HEK293 (cell line): Measurements from ENCODE around the gene ZNF189.

Experiments used
- CTCF ChIA-PET: fragments of 350-600 bp; formaldehyde crosslinking; extraction: SDS; loops from one replicate; lab custom pipeline; 2021; ENCODE audit warnings: antibody characterized with exemption; lab: Yijun Ruan, JAX
- POLR2A ChIA-PET: fragments of 300-600 bp; formaldehyde crosslinking; extraction: SDS; loops from one replicate; lab custom pipeline; 2020; ENCODE audit warnings: antibody characterized with exemption, inconsistent platforms; lab: Yijun Ruan, JAX
- H3K27ac ChIP-seq: fragments of 200-500 bp; sonication (Bioruptor generic); 2 replicates; pipeline ENCODE4 v1.5.1; 2014; ENCODE audit warnings: low read depth, low read length, control low read depth, inconsistent platforms; ENCODE audit errors: extremely low read depth
- H3K36me3 ChIP-seq, 2 experiments: fragments of 200-500 bp in 1 of 2; sonication (Bioruptor generic) in 1 of 2; 1 replicate in 1 of 2; 2 replicates in 1 of 2; pipeline ENCODE4 v1.5.1; 2014 to 2017; ENCODE audit warnings: inconsistent platforms in 2 of 2, low read length in 2 of 2; ENCODE audit not compliant: control insufficient read depth in 2 of 2, insufficient read depth in 1 of 2
- H3K4me1 ChIP-seq: fragments of 200-500 bp; sonication (Bioruptor generic); 2 replicates; pipeline ENCODE4 v1.5.1; 2014; ENCODE audit warnings: mild to moderate bottlenecking, low read length, inconsistent platforms; ENCODE audit not compliant: control insufficient read depth, insufficient read depth
- H3K4me3 ChIP-seq: 2 replicates; pipeline ENCODE4 v1.5.1; 2011; ENCODE audit warnings: low read depth, mild to moderate bottlenecking, control low read depth, low read length, moderate library complexity
- H3K9me3 ChIP-seq: fragments of 200-500 bp; sonication (Bioruptor generic); 2 replicates; pipeline ENCODE4 v1.5.1; 2014; ENCODE audit warnings: low read depth, low read length, inconsistent platforms; ENCODE audit not compliant: control insufficient read depth, insufficient read depth
- SETDB1 ChIP-seq: IDR thresholded peaks from one replicate; pipeline ENCODE4 v1.6.1; 2017; ENCODE audit warnings: mild to moderate bottlenecking, low read length, moderate library complexity, mixed read lengths; ENCODE audit not compliant: insufficient read length
- ZBTB21 ChIP-seq: fragments of 450-650 bp; formaldehyde crosslinking; IDR thresholded peaks from 2 replicates; pipeline ENCODE4 v1.5.1; 2017; ENCODE audit warnings: missing biosample characterization, missing genetic modification characterization
- ZFP37 ChIP-seq: fragments of 450-650 bp; formaldehyde crosslinking; IDR thresholded peaks from 2 replicates; pipeline ENCODE4 v1.5.1; 2016; ENCODE audit warnings: missing biosample characterization, missing genetic modification characterization
- ZNF184 ChIP-seq: fragments of 450-650 bp; IDR thresholded peaks from 2 replicates; pipeline ENCODE4 v1.5.1; 2018; ENCODE audit warnings: missing biosample characterization, mild to moderate bottlenecking, missing genetic modification characterization
- ZNF214 ChIP-seq: fragments of 450-650 bp; formaldehyde crosslinking; IDR thresholded peaks from 2 replicates; pipeline ENCODE4 v1.5.1; 2017; ENCODE audit warnings: missing biosample characterization, mild to moderate bottlenecking, missing genetic modification characterization, borderline replicate concordance
- ZNF280D ChIP-seq: fragments of 450-650 bp; formaldehyde crosslinking; IDR thresholded peaks from 2 replicates; pipeline ENCODE4 v1.5.1; 2016; ENCODE audit warnings: missing biosample characterization, missing genetic modification characterization
- ZNF311 ChIP-seq: fragments of 450-650 bp; formaldehyde crosslinking; IDR thresholded peaks from 2 replicates; pipeline ENCODE4 v1.5.1; 2017; ENCODE audit warnings: missing biosample characterization, missing genetic modification characterization, borderline replicate concordance
- ZNF335 ChIP-seq: fragments of 450-650 bp; formaldehyde crosslinking; conservative IDR thresholded peaks from 2 replicates; pipeline ENCODE4 v1.5.1; 2016; ENCODE audit warnings: missing biosample characterization, missing genetic modification characterization
- ZNF350 ChIP-seq: fragments of 450-650 bp; formaldehyde crosslinking; IDR thresholded peaks from 2 replicates; pipeline ENCODE4 v1.5.0; 2017; ENCODE audit warnings: missing biosample characterization, mild to moderate bottlenecking, missing genetic modification characterization
- ZNF354C ChIP-seq: fragments of 450-650 bp; formaldehyde crosslinking; IDR thresholded peaks from 2 replicates; pipeline ENCODE4 v1.5.1; 2016; ENCODE audit warnings: missing biosample characterization, missing genetic modification characterization, low read depth, borderline replicate concordance
- ZNF391 ChIP-seq: fragments of 450-650 bp; formaldehyde crosslinking; IDR thresholded peaks from 2 replicates; pipeline ENCODE4 v1.5.1; 2016; ENCODE audit warnings: low read depth, missing biosample characterization, missing genetic modification characterization, borderline replicate concordance
- ZNF394 ChIP-seq: fragments of 450-650 bp; formaldehyde crosslinking; IDR thresholded peaks from 2 replicates; pipeline ENCODE4 v1.5.1; 2016; ENCODE audit warnings: missing biosample characterization, missing genetic modification characterization, mild to moderate bottlenecking, moderate library complexity, borderline replicate concordance
- ZNF416 ChIP-seq: fragments of 450-650 bp; formaldehyde crosslinking; IDR thresholded peaks from 2 replicates; pipeline ENCODE4 v1.5.1; 2016; ENCODE audit warnings: missing biosample characterization, missing genetic modification characterization
- ZNF423 ChIP-seq: fragments of 450-650 bp; formaldehyde crosslinking; IDR thresholded peaks from 2 replicates; pipeline ENCODE4 v1.5.1; 2016; ENCODE audit warnings: missing biosample characterization, missing genetic modification characterization
- ZNF548 ChIP-seq: fragments of 450-650 bp; formaldehyde crosslinking; IDR thresholded peaks from 2 replicates; pipeline ENCODE4 v1.5.1; 2016; ENCODE audit warnings: missing biosample characterization, missing genetic modification characterization
- ZNF560 ChIP-seq: fragments of 450-650 bp; formaldehyde crosslinking; IDR thresholded peaks from 2 replicates; pipeline ENCODE4 v1.5.1; 2017; ENCODE audit warnings: missing biosample characterization, missing genetic modification characterization, borderline replicate concordance
- ZNF621 ChIP-seq: fragments of 450-650 bp; formaldehyde crosslinking; IDR thresholded peaks from 2 replicates; pipeline ENCODE4 v1.5.1; 2017; ENCODE audit warnings: missing biosample characterization, missing genetic modification characterization
- ZNF747 ChIP-seq: fragments of 450-650 bp; formaldehyde crosslinking; IDR thresholded peaks from 2 replicates; pipeline ENCODE4 v1.5.1; 2016; ENCODE audit warnings: missing biosample characterization, missing genetic modification characterization
- ZNF768 ChIP-seq: fragments of 450-650 bp; formaldehyde crosslinking; IDR thresholded peaks from 2 replicates; pipeline ENCODE4 v1.5.1; 2018; ENCODE audit warnings: missing biosample characterization, mild to moderate bottlenecking, missing genetic modification characterization
- ZNF792 ChIP-seq: fragments of 450-650 bp; formaldehyde crosslinking; IDR thresholded peaks from 2 replicates; pipeline ENCODE4 v1.5.1; 2016; ENCODE audit warnings: missing biosample characterization, missing genetic modification characterization
- ZNF830 ChIP-seq: fragments of 450-650 bp; IDR thresholded peaks from 2 replicates; pipeline ENCODE4 v1.5.0; 2018; ENCODE audit warnings: missing biosample characterization, missing genetic modification characterization, low read depth, mild to moderate bottlenecking, moderate library complexity
- ZXDB ChIP-seq: fragments of 450-650 bp; formaldehyde crosslinking; IDR thresholded peaks from 2 replicates; pipeline ENCODE4 v1.5.1; 2016; ENCODE audit warnings: missing biosample characterization, missing genetic modification characterization
- TF ChIP-seq, protein P1 (sequence below): fragments of 450-650 bp; IDR thresholded peaks from 2 replicates; pipeline ENCODE4 v1.5.1; 2018; ENCODE audit warnings: missing biosample characterization, missing genetic modification characterization
- TF ChIP-seq, protein P2 (sequence below): fragments of 450-650 bp; formaldehyde crosslinking; optimal IDR thresholded peaks from 2 replicates; pipeline ENCODE3; 2016; ENCODE audit warnings: missing biosample characterization, mild to moderate bottlenecking, missing genetic modification characterization

Gene ZNF189

DNA sequence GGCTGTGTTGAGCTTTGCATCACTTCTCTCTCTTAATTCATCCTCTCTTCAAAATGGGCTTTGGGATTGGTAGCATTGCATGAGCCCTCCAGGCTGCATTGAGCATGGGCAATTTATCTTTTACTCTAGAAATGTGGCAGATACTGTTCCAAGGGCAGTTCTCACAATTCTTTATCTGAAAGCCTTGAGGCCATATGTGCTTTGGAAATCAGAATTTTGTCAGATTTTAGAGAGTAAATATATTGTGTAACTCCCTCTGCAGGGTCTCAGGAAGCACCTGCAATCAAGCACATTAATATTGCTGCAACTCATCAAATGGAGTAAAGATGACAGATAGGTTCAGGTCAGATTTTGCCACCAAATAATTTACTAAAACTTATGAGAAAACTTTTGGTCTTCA, 19.3 kb downstream of the ZNF189 start:
- H3K27ac ChIP-seq: no peak overlapping the region
- ChIA-PET POLR2A (no interaction called here), CTCF (no interaction called here)
- H3K36me3 ChIP-seq: no peaks in the 10 kb centered on the region
- H3K9me3 ChIP-seq: no peaks in the 10 kb centered on the region
- no peak overlapping the region for H3K4me3 ChIP-seq
- no peaks in the 10 kb centered on the region for H3K4me1 ChIP-seq
- no peak for TF ChIP-seq ZNF560 (tag by site-specific recombination)
- no peak for TF ChIP-seq ZNF747
- no peak for TF ChIP-seq ZNF792 (tag by site-specific recombination)
- no peak for TF ChIP-seq ZNF311 (tag by site-specific recombination)
- no peak for TF ChIP-seq ZNF350
- TF ChIP-seq ZNF621: no peak
- no peak for TF ChIP-seq ZNF335
- TF ChIP-seq ZBTB21: no peak
- TF ChIP-seq ZNF768 (tag by site-specific recombination): no peak
- TF ChIP-seq ZXDB (tag by site-specific recombination): no peak
- no peak for TF ChIP-seq ZNF214
- TF ChIP-seq ZNF416: no peak
- no peak for TF ChIP-seq ZNF548 (tag by site-specific recombination)
- TF ChIP-seq ZNF830: no peak
- TF ChIP-seq, protein P1, sequence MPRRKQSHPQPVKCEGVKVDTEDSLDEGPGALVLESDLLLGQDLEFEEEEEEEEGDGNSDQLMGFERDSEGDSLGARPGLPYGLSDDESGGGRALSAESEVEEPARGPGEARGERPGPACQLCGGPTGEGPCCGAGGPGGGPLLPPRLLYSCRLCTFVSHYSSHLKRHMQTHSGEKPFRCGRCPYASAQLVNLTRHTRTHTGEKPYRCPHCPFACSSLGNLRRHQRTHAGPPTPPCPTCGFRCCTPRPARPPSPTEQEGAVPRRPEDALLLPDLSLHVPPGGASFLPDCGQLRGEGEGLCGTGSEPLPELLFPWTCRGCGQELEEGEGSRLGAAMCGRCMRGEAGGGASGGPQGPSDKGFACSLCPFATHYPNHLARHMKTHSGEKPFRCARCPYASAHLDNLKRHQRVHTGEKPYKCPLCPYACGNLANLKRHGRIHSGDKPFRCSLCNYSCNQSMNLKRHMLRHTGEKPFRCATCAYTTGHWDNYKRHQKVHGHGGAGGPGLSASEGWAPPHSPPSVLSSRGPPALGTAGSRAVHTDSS (tag by site-specific recombination): no peak
- TF ChIP-seq ZNF394 (tag by site-specific recombination): no peak
- no peak for TF ChIP-seq ZNF184 (tag by site-specific recombination)
- no peak for TF ChIP-seq ZNF280D (tag by site-specific recombination)
- TF ChIP-seq ZNF391 (tag by site-specific recombination): no peak

- POLR2A ChIA-PET: no interaction called here
- Histone ChIP-seq H3K27ac (no peak overlapping the region), H3K4me1 (no peaks in the 10 kb centered on the region), H3K4me3 (no peak overlapping the region), H3K9me3 (no peaks in the 10 kb centered on the region), H3K36me3 (no peaks in the 10 kb centered on the region)
- CTCF ChIA-PET: interaction anchor here (0.6 to 0.7 kb wide), 4 partner anchors 29 to 1556 kb away, joined by 3 to 6 read pairs (median 4); no protein-coding TSS in a partner anchor
- TF ChIP-seq ZNF354C: no peak
- no peak for TF ChIP-seq SETDB1
- TF ChIP-seq, protein P2, sequence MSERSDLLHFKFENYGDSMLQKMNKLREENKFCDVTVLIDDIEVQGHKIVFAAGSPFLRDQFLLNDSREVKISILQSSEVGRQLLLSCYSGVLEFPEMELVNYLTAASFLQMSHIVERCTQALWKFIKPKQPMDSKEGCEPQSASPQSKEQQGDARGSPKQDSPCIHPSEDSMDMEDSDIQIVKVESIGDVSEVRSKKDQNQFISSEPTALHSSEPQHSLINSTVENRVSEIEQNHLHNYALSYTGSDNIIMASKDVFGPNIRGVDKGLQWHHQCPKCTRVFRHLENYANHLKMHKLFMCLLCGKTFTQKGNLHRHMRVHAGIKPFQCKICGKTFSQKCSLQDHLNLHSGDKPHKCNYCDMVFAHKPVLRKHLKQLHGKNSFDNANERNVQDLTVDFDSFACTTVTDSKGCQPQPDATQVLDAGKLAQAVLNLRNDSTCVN (tag by site-specific recombination): no peak
- TF ChIP-seq ZFP37 (tag by site-specific recombination): no peak
- no peak for TF ChIP-seq ZNF423 (tag by site-specific recombination)
Observed at GRCh38 chr9:101418518-101419430, 20.1 kb downstream of the ZNF189 start.
